ENCODE data around the gene CEP170B.
"Not testable (repeated sequence)": the region's sequence is repeated elsewhere in the genome, so short reads cannot be mapped to it uniquely, and the experiment has no call there.

The CEP170B gene

GRCh38 chr14:104933746-104934733 is 69.0 kb downstream of the CEP170B start:
- DNase-seq (ENCODE audit: low spot score) = no peak

GRCh38 chr14:104935026-104935650 is 70.1 kb downstream of the CEP170B start:
- no peak for DNase-seq (ENCODE audit: low spot score)

- DNase-seq (ENCODE audit: low spot score) = no peak
These were observed 70.9 kb downstream of the CEP170B start for GRCh38 chr14:104935955-104936354.

GRCh38 chr14:104936361-104937155 is 71.5 kb downstream of the CEP170B start:
- no peak for DNase-seq (ENCODE audit: low spot score)

GRCh38 chr14:104937161-104937560 is 72.1 kb downstream of the CEP170B start:
- DNase-seq (ENCODE audit: low spot score) = no peak

- no peak for DNase-seq (ENCODE audit: low spot score)
These were observed 72.8 kb downstream of the CEP170B start for GRCh38 chr14:104937694-104938365.

GRCh38 chr14:104938436-104938835 is 73.4 kb downstream of the CEP170B start:
- DNase-seq (ENCODE audit: low spot score) = no peak

GRCh38 chr14:104938960-104939359 is 73.9 kb downstream of the CEP170B start:
- no peak for DNase-seq (ENCODE audit: low spot score)

GRCh38 chr14:104939666-104940410 is 74.8 kb downstream of the CEP170B start:
- no peak for DNase-seq (ENCODE audit: low spot score)

GRCh38 chr14:104940526-104941150 is 75.6 kb downstream of the CEP170B start:
- DNase-seq (ENCODE audit: low spot score) = no peak

- DNase-seq (ENCODE audit: low spot score) = no peak
These were observed 76.7 kb downstream of the CEP170B start for GRCh38 chr14:104941508-104942365.

GRCh38 chr14:104942586-104942985 is 77.5 kb downstream of the CEP170B start:
- DNase-seq (ENCODE audit: low spot score) = no peak

- DNase-seq (ENCODE audit: low spot score) = not testable (repeated sequence)
These were observed 78.3 kb downstream of the CEP170B start for GRCh38 chr14:104943216-104944015.

- DNase-seq (ENCODE audit: low spot score) = not testable (repeated sequence)
These were observed 78.9 kb downstream of the CEP170B start for GRCh38 chr14:104944016-104944308.

GRCh38 chr14:104944436-104945205 is 79.6 kb downstream of the CEP170B start:
- not testable (repeated sequence) for DNase-seq (ENCODE audit: low spot score)

GRCh38 chr14:104945266-104945665 is 80.2 kb downstream of the CEP170B start:
- not testable (repeated sequence) for DNase-seq (ENCODE audit: low spot score)
